MV-4-11 (cell line): ENCODE results near the gene ZNF75A.
A peak's percentile ranks its signal among the peaks of the same experiment; 100 is the strongest.

Source experiments
- DNase-seq: peaks from one replicate; lab custom pipeline; 2025; lab: John Stamatoyannopoulos, UW

The ZNF75A gene

GRCh38 chr16:3289998-3290673 lies 15.2 kb upstream of the ZNF75A start:
- no peak for DNase-seq

GRCh38 chr16:3292604-3293003 lies 12.7 kb upstream of the ZNF75A start:
- DNase-seq, result no peak

- no peak for DNase-seq
These were observed 10.1 kb upstream of the ZNF75A start for GRCh38 chr16:3295209-3295608.

GRCh38 chr16:3295783-3296182 lies 9.5 kb upstream of the ZNF75A start:
- no peak for DNase-seq

GRCh38 chr16:3304370-3304769 lies 927 bp upstream of the ZNF75A start:
- no peak for DNase-seq

- DNase-seq, result no peak
These were observed 781 bp downstream of the ZNF75A start for GRCh38 chr16:3306078-3306477.

GRCh38 chr16:3311496-3311895 lies 6.2 kb downstream of the ZNF75A start:
- no peak for DNase-seq

GRCh38 chr16:3317315-3317999 lies 12.2 kb downstream of the ZNF75A start:
- DNase-seq, result no peak

GRCh38 chr16:3321816-3322215 lies 16.5 kb downstream of the ZNF75A start:
- DNase-seq, result no peak

GRCh38 chr16:3327514-3327913 lies 22.2 kb downstream of the ZNF75A start:
- DNase-seq, result no peak

GRCh38 chr16:3328104-3328503 lies 22.8 kb downstream of the ZNF75A start:
- DNase-seq, result no peak

GRCh38 chr16:3328643-3329042 lies 23.3 kb downstream of the ZNF75A start:
- no peak for DNase-seq

- no peak for DNase-seq
These were observed 40.7 kb downstream of the ZNF75A start for GRCh38 chr16:3346041-3346440.

- DNase-seq, result no peak
These were observed 42.3 kb downstream of the ZNF75A start for GRCh38 chr16:3347586-3347985.

GRCh38 chr16:3348547-3349167 lies 43.4 kb downstream of the ZNF75A start:
- no peak for DNase-seq

GRCh38 chr16:3349175-3349574 lies 43.9 kb downstream of the ZNF75A start:
- no peak for DNase-seq

- DNase-seq, result no peak
These were observed 50.3 kb downstream of the ZNF75A start, which contains the start of gene OR2C1 for GRCh38 chr16:3355589-3355988. OR2C1 (plus strand) TSS chr16:3355889; CDS start chr16:3355941, 52 bp downstream.

- no peak for DNase-seq
These were observed 50.8 kb downstream of the ZNF75A start for GRCh38 chr16:3356118-3356517.

GRCh38 chr16:3358871-3359270 lies 53.6 kb downstream of the ZNF75A start:
- no peak for DNase-seq

GRCh38 chr16:3362931-3363330 lies 57.6 kb downstream of the ZNF75A start:
- DNase-seq, result no peak

- DNase-seq, result peak; percentile 10
These were observed 58.5 kb downstream of the ZNF75A start for GRCh38 chr16:3363793-3364192.

- DNase-seq, result peak; percentile 96
These were observed 59.6 kb downstream of the ZNF75A start for GRCh38 chr16:3364774-3365427.
